ENCODE measurements around the gene TEX19.
"Not testable (repeated sequence)": the region's sequence is repeated elsewhere in the genome, so short reads cannot be mapped to it uniquely, and the experiment has no call there.

TEX19 gene

DNA sequence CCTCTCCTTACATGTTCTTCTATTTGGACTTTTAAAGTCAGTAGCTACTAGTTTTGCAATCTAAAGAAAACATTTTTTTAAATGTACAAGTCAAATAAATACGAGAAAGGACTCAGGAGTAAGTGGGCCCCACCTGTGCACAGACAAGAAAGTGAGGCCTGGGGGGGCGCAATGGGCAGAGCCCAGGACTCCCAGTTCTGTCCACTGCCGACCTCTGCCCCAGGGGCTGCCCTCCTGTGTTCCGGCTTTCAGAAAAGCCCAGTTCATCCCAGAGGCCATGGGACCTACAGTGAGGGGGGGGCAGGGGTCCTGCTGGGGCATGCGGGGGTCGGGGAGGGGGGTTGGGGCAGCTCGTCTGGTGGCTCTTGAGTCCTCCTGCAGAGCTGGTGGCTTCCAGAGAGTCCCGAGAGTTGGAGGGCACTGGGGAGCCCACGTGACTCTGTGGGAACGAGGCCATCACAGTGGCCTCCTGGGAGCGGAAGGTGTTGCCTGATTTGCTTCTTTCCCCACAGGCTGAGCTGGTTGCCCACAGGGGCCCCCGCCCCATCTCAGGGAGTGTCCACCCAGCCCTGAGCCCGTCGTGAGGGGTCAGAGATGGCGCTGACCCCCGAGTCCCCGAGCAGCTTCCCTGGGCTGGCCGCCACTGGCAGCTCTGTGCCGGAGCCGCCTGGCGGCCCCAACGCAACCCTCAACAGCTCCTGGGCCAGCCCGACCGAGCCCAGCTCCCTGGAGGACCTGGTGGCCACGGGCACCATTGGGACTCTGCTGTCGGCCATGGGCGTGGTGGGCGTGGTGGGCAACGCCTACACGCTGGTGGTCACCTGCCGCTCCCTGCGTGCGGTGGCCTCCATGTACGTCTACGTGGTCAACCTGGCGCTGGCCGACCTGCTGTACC is 14.9 kb downstream of the TEX19 start:
- no peaks in the 10 kb centered on the region for H3K36me3 ChIP-seq (ENCODE audit: control insufficient read depth, insufficient read depth, low read length)
- H3K4me1 ChIP-seq (ENCODE audit: control insufficient read depth, insufficient read depth, low read length, poor library complexity, severe bottlenecking), result no peaks in the 10 kb centered on the region
- WGBS, 2 experiments (ENCODE audit: insufficient coverage in 2 of 2), result 93 to 95% methylated on average over 33 to 35 of the region's 37 CpGs
- no peaks in the 10 kb centered on the region for H3K9me3 ChIP-seq (ENCODE audit: control insufficient read depth, low read length)
- H3K27ac ChIP-seq (ENCODE audit: low read depth, low read length, severe bottlenecking), result no peak overlapping the region
- H3K4me3 ChIP-seq (ENCODE audit: extremely low read depth, insufficient read depth, low read length, poor library complexity, severe bottlenecking), result no peak overlapping the region

- no peaks in the 10 kb centered on the region for H3K9me3 ChIP-seq (ENCODE audit: control insufficient read depth, low read length)
- no peaks in the 10 kb centered on the region for H3K4me1 ChIP-seq (ENCODE audit: control insufficient read depth, insufficient read depth, low read length, poor library complexity, severe bottlenecking)
- 79 to 84% methylated on average over 63 to 77 of the region's 79 CpGs for WGBS, 2 experiments (ENCODE audit: insufficient coverage in 2 of 2)
- no peak overlapping the region for H3K27ac ChIP-seq (ENCODE audit: low read depth, low read length, severe bottlenecking)
- no peak overlapping the region for H3K4me3 ChIP-seq (ENCODE audit: extremely low read depth, insufficient read depth, low read length, poor library complexity, severe bottlenecking)
- H3K36me3 ChIP-seq (ENCODE audit: control insufficient read depth, insufficient read depth, low read length), result no peaks in the 10 kb centered on the region
These were observed 15.7 kb downstream of the TEX19 start for GRCh38 chr17:82374626-82375331.

GRCh38 chr17:82375359-82376041 is 16.5 kb downstream of the TEX19 start:
- Histone ChIP-seq H3K27ac (ENCODE audit: low read depth, low read length, severe bottlenecking) (no peak overlapping the region), H3K36me3 (ENCODE audit: control insufficient read depth, insufficient read depth, low read length) (no peaks in the 10 kb centered on the region), H3K9me3 (ENCODE audit: control insufficient read depth, low read length) (no peaks in the 10 kb centered on the region), H3K4me1 (ENCODE audit: control insufficient read depth, insufficient read depth, low read length, poor library complexity, severe bottlenecking) (no peaks in the 10 kb centered on the region), H3K4me3 (ENCODE audit: extremely low read depth, insufficient read depth, low read length, poor library complexity, severe bottlenecking) (no peak overlapping the region)
- 93 to 94% methylated on average over 22 to 44 of the region's 46 CpGs for WGBS, 2 experiments (ENCODE audit: insufficient coverage in 2 of 2)

- no peak overlapping the region for H3K4me3 ChIP-seq (ENCODE audit: extremely low read depth, insufficient read depth, low read length, poor library complexity, severe bottlenecking)
- no peaks in the 10 kb centered on the region for H3K9me3 ChIP-seq (ENCODE audit: control insufficient read depth, low read length)
- H3K36me3 ChIP-seq (ENCODE audit: control insufficient read depth, insufficient read depth, low read length), result no peaks in the 10 kb centered on the region
- WGBS, 2 experiments (ENCODE audit: insufficient coverage in 2 of 2), result 95 to 97% methylated on average over 13 to 14 of the region's 16 CpGs
- no peaks in the 10 kb centered on the region for H3K4me1 ChIP-seq (ENCODE audit: control insufficient read depth, insufficient read depth, low read length, poor library complexity, severe bottlenecking)
- H3K27ac ChIP-seq (ENCODE audit: low read depth, low read length, severe bottlenecking), result no peak overlapping the region
These were observed 17.1 kb downstream of the TEX19 start for GRCh38 chr17:82376042-82376730.

DNA sequence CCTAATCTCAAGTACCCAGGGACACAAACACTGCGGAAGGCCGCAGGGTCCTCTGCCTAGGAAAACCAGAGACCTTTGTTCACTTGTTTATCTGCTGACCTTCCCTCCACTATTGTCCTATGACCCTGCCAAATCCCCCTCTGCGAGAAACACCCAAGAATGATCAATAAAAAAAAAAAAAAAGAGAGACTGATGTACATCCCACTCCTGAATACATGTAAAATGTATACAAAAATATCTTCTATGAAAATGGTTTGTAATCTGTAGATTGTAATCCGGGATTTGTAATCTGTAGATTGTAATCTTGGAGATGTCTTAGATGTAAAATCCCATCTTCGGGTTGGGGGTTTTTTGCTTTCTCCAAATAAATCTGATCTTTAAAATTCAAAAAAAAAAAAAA is 18.2 kb downstream of the TEX19 start:
- not testable (repeated sequence) for H3K27ac ChIP-seq (ENCODE audit: low read depth, low read length, severe bottlenecking); H3K4me3 ChIP-seq (ENCODE audit: extremely low read depth, insufficient read depth, low read length, poor library complexity, severe bottlenecking); H3K9me3 ChIP-seq (ENCODE audit: control insufficient read depth, low read length); H3K36me3 ChIP-seq (ENCODE audit: control insufficient read depth, insufficient read depth, low read length); H3K4me1 ChIP-seq (ENCODE audit: control insufficient read depth, insufficient read depth, low read length, poor library complexity, severe bottlenecking)
- WGBS, 2 experiments (ENCODE audit: insufficient coverage in 2 of 2), result no CpG with 5 or more reads among the region's 5 CpGs

GRCh38 chr17:82377924-82378740 is 19.1 kb downstream of the TEX19 start:
- Histone ChIP-seq H3K36me3 (ENCODE audit: control insufficient read depth, insufficient read depth, low read length) (no peaks in the 10 kb centered on the region), H3K27ac (ENCODE audit: low read depth, low read length, severe bottlenecking) (no peak overlapping the region), H3K9me3 (ENCODE audit: control insufficient read depth, low read length) (no peaks in the 10 kb centered on the region), H3K4me3 (ENCODE audit: extremely low read depth, insufficient read depth, low read length, poor library complexity, severe bottlenecking) (no peak overlapping the region), H3K4me1 (ENCODE audit: control insufficient read depth, insufficient read depth, low read length, poor library complexity, severe bottlenecking) (no peaks in the 10 kb centered on the region)
- WGBS, 2 experiments (ENCODE audit: insufficient coverage in 2 of 2), result 92 to 94% methylated on average over 24 to 29 of the region's 31 CpGs

GRCh38 chr17:82378741-82379021 is 19.6 kb downstream of the TEX19 start:
- Histone ChIP-seq H3K36me3 (ENCODE audit: control insufficient read depth, insufficient read depth, low read length) (no peaks in the 10 kb centered on the region), H3K27ac (ENCODE audit: low read depth, low read length, severe bottlenecking) (no peak overlapping the region), H3K4me3 (ENCODE audit: extremely low read depth, insufficient read depth, low read length, poor library complexity, severe bottlenecking) (no peak overlapping the region), H3K4me1 (ENCODE audit: control insufficient read depth, insufficient read depth, low read length, poor library complexity, severe bottlenecking) (no peaks in the 10 kb centered on the region), H3K9me3 (ENCODE audit: control insufficient read depth, low read length) (no peaks in the 10 kb centered on the region)
- WGBS, 2 experiments (ENCODE audit: insufficient coverage in 2 of 2), result 85 to 91% methylated on average over 7 to 9 of the region's 10 CpGs

- H3K27ac ChIP-seq (ENCODE audit: low read depth, low read length, severe bottlenecking), result no peak overlapping the region
- WGBS, 2 experiments (ENCODE audit: insufficient coverage in 2 of 2), result 89% methylated on average over 20 to 22 of the region's 23 CpGs
- no peak overlapping the region for H3K4me3 ChIP-seq (ENCODE audit: extremely low read depth, insufficient read depth, low read length, poor library complexity, severe bottlenecking)
- H3K9me3 ChIP-seq (ENCODE audit: control insufficient read depth, low read length), result no peaks in the 10 kb centered on the region
- no peaks in the 10 kb centered on the region for H3K36me3 ChIP-seq (ENCODE audit: control insufficient read depth, insufficient read depth, low read length)
- H3K4me1 ChIP-seq (ENCODE audit: control insufficient read depth, insufficient read depth, low read length, poor library complexity, severe bottlenecking), result peaks cover 11% of the 10 kb centered on the region
These were observed 22.0 kb downstream of the TEX19 start for GRCh38 chr17:82380860-82381702.

DNA sequence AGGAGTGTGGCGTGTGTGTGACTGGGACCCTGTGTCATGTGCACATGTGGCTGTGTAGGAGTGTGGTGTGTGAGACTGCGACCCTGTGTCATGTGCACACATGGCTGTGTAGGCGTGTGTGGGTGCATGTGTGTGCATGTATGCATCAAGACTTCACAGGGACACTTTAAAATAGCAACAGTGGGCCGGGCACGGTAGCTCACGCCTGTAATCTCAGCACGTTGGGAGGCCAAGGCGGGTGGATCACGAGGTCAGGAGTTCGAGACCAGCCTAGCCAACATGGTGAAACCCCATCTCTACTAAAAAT is 22.6 kb downstream of the TEX19 start:
- H3K36me3 ChIP-seq (ENCODE audit: control insufficient read depth, insufficient read depth, low read length); H3K4me3 ChIP-seq (ENCODE audit: extremely low read depth, insufficient read depth, low read length, poor library complexity, severe bottlenecking): not testable (repeated sequence)
- 92% methylated on average over 7 of the region's 10 CpGs; no CpG with 5 or more reads in 1 of the 2 experiments for WGBS, 2 experiments (ENCODE audit: insufficient coverage in 2 of 2)

More for the DNA sequence above, 22.6 kb downstream of the TEX19 start:
- H3K4me1 ChIP-seq (ENCODE audit: control insufficient read depth, insufficient read depth, low read length, poor library complexity, severe bottlenecking), result peaks cover 11% of the 10 kb centered on the region
- not testable (repeated sequence) for H3K27ac ChIP-seq (ENCODE audit: low read depth, low read length, severe bottlenecking); H3K9me3 ChIP-seq (ENCODE audit: control insufficient read depth, low read length)
